ENCODE measurements around the gene TMEM52. TPM values are rescaled to one million over a fixed set of nuclear protein-coding genes. Genes with fewer than 3 reads are reported as not detected.

The TMEM52 gene
- total and polyA plus RNA-seq, 2 of the 13 experiments (the other 11 are each of a cell fraction or from before 2014, with no cell fraction given) = 13.2 to 18.7 TPM

- no peak for TF ChIP-seq ZNF18 (CRISPR knock-in tag; IDR thresholded peaks at IDR 0.05; ENCODE audit: insufficient replicate concordance)
- 0 out of 2 replicates have a peak, but pooled peaks have one; percentile 54 for TF ChIP-seq ZNF766 (CRISPR knock-in tag; IDR thresholded peaks at IDR 0.05; ENCODE audit: borderline replicate concordance)
- TF ChIP-seq ZNF296 (CRISPR knock-in tag; conservative IDR thresholded peaks at IDR 0.05) = 0 out of 2 replicates have a peak, but pooled peaks have one; percentile 23
- 0 out of 2 replicates have a peak, but pooled peaks have one; percentile 6 for TF ChIP-seq ZNF784 (CRISPR knock-in tag; IDR thresholded peaks at IDR 0.05; ENCODE audit: borderline replicate concordance)
- no peak for TF ChIP-seq LCORL (IDR thresholded peaks at IDR 0.05)
- peak; percentile 15; the same call in 1 of the 2 replicates for TF ChIP-seq LCORL (CRISPR knock-in tag; IDR thresholded peaks at IDR 0.05)
- TF ChIP-seq HNRNPL (IDR thresholded peaks at IDR 0.05; ENCODE audit: low read depth, low read length) = peak; percentile 84
- 0 out of 2 replicates have a peak, but pooled peaks have one; percentile 22 for TF ChIP-seq RFXAP (CRISPR knock-in tag; IDR thresholded peaks at IDR 0.05; ENCODE audit: borderline replicate concordance)
- peak; percentile 41 for TF ChIP-seq ZBTB7A (CRISPR knock-in tag; IDR thresholded peaks at IDR 0.05)
- peak; percentile 31; the same call in 1 of the 2 replicates for TF ChIP-seq MED1 (CRISPR knock-in tag; IDR thresholded peaks at IDR 0.05)
- TF ChIP-seq ZNF530 (CRISPR knock-in tag; IDR thresholded peaks at IDR 0.05; ENCODE audit: low read depth) = no peak
- TF ChIP-seq ZNF770 (CRISPR knock-in tag; IDR thresholded peaks at IDR 0.05) = no peak; the same call in 1 of the 2 replicates
- TF ChIP-seq ZNF337 (CRISPR knock-in tag; IDR thresholded peaks at IDR 0.05; ENCODE audit: borderline replicate concordance, low read depth) = no peak
- no peak for TF ChIP-seq CBX1 (IDR thresholded peaks at IDR 0.05; ENCODE audit: low read depth)
- TF ChIP-seq POGZ (CRISPR knock-in tag; IDR thresholded peaks at IDR 0.05) = no peak
- TF ChIP-seq MAZ (IDR thresholded peaks at IDR 0.05; ENCODE audit: borderline replicate concordance, low read depth, low read length) = no peak
- peak; percentile 46 for TF ChIP-seq MAZ (CRISPR knock-in tag; IDR thresholded peaks at IDR 0.05; ENCODE audit: low read depth)
- peak; percentile 21; the same call in 1 of the 2 replicates for TF ChIP-seq ESRRA (CRISPR knock-in tag; IDR thresholded peaks at IDR 0.05; ENCODE audit: low read depth)
- 0 out of 2 replicates have a peak, but pooled peaks have one; percentile 45 for TF ChIP-seq TSC22D2 (CRISPR knock-in tag; IDR thresholded peaks at IDR 0.05; ENCODE audit: borderline replicate concordance)
- 0 out of 2 replicates have a peak, but pooled peaks have one; percentile 42 for TF ChIP-seq KAT7 (CRISPR knock-in tag; IDR thresholded peaks at IDR 0.05; ENCODE audit: borderline replicate concordance)
- no peak for TF ChIP-seq PBX3 (CRISPR knock-in tag; IDR thresholded peaks at IDR 0.05; ENCODE audit: borderline replicate concordance)
- 0 out of 2 replicates have a peak, but pooled peaks have one; percentile 30 for TF ChIP-seq RBFOX2 (IDR thresholded peaks at IDR 0.05; ENCODE audit: low read depth, low read length)
- peak; percentile 46; the same call in 1 of the 2 replicates for TF ChIP-seq SALL2 (CRISPR knock-in tag; IDR thresholded peaks at IDR 0.05)
Observed at GRCh38 chr1:1920608-1921458, 1.8 kb upstream of the TMEM52 start (continued).
